ENCODE results near the gene CASKIN1. TPM values are rescaled to one million over a fixed set of nuclear protein-coding genes. Genes with fewer than 3 reads are reported as not detected.
A peak's percentile ranks its signal among the peaks of the same experiment; 100 is the strongest.
"Not testable (repeated sequence)": the region's sequence is repeated elsewhere in the genome, so short reads cannot be mapped to it uniquely, and the experiment has no call there.

The CASKIN1 gene
- total RNA-seq, 1 experiment from 2014 or later: 2.6 TPM

DNA sequence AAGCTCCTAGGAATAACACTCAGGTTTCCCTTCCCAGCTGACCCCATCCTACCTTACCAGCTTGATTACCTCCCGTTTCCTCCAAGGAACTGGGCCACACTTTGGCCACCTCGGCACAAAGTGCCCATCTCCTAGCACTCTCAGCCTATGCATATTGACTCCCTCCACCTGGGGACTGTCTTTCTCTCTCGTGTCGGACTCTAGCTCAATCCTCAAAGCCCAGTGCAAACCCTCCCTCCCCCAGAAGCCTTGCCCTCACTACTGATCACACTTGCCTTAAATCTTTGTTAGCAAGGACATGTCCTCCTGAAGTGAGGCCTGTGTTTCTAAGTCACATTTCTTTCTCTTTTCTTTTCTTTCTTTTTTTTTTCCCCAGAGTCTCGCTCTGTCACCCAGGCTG is 50.6 kb downstream of the CASKIN1 start:
- H3K4me3 Mint-ChIP-seq (ENCODE audit: low read depth, unreplicated experiment): no peak overlapping the region
- H3K36me3 Mint-ChIP-seq (ENCODE audit: insufficient read depth, unreplicated experiment): peaks cover 38% of the 10 kb centered on the region
- TF ChIP-seq, protein P1, sequence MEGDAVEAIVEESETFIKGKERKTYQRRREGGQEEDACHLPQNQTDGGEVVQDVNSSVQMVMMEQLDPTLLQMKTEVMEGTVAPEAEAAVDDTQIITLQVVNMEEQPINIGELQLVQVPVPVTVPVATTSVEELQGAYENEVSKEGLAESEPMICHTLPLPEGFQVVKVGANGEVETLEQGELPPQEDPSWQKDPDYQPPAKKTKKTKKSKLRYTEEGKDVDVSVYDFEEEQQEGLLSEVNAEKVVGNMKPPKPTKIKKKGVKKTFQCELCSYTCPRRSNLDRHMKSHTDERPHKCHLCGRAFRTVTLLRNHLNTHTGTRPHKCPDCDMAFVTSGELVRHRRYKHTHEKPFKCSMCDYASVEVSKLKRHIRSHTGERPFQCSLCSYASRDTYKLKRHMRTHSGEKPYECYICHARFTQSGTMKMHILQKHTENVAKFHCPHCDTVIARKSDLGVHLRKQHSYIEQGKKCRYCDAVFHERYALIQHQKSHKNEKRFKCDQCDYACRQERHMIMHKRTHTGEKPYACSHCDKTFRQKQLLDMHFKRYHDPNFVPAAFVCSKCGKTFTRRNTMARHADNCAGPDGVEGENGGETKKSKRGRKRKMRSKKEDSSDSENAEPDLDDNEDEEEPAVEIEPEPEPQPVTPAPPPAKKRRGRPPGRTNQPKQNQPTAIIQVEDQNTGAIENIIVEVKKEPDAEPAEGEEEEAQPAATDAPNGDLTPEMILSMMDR (IDR thresholded peaks at IDR 0.05; ENCODE audit: unreplicated experiment): no peak
- no peaks in the 10 kb centered on the region for H3K9me3 Mint-ChIP-seq (ENCODE audit: low read depth, unreplicated experiment)
- CTCF ChIA-PET: interaction anchor here (0.5 to 1.4 kb wide), 2 partner anchors 9 to 269 kb away, joined by 3 read pairs; no protein-coding TSS in a partner anchor
- H3K27ac Mint-ChIP-seq (ENCODE audit: unreplicated experiment): no peak overlapping the region
- no peaks in the 10 kb centered on the region for H3K27me3 Mint-ChIP-seq (ENCODE audit: unreplicated experiment)
- intact Hi-C loops (cut with micrococcal nuclease; ENCODE audit: unreplicated experiment): no loop called here
- no TSS peak for BruUV-seq (replicated peaks)
- DNase-seq: no peak
- peaks cover 2% of the 10 kb centered on the region for H3K4me1 Mint-ChIP-seq (ENCODE audit: low read depth, unreplicated experiment)

DNA sequence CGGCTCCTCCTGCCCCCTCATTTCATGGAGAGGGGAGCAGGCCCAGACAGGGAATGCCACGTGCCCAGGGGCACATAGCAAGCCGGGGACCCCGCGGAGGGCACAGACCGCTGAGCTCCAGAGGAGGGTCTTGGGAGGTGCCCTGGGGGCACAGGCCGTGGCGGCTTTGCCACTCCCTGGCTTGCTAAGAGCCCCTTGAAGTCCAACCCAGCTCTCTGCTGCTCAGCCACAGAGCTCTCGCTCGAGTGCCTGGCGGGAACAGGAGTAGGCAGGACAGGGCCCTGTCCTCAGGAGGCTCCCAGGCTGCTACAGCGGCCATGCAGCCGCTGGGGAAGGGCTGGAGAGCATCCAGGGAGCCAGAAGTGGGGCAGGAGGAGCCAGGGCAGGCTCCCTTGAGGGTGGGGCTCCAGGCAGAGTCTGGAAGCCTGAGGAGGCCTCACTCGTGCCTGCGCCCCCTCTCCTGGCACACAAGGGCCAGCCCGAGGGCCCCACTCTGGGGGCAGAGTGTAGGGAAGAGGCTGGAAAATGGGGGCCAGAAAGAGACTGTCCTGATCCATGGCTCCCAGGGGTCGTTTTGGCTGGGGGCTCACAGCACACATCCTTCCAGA is 52.4 kb downstream of the CASKIN1 start:
- Mint-ChIP-seq H3K36me3 (ENCODE audit: insufficient read depth, unreplicated experiment) (peaks cover 20% of the 10 kb centered on the region), H3K27ac (ENCODE audit: unreplicated experiment) (no peak overlapping the region), H3K4me3 (ENCODE audit: low read depth, unreplicated experiment) (no peak overlapping the region), H3K4me1 (ENCODE audit: low read depth, unreplicated experiment) (no peaks in the 10 kb centered on the region), H3K27me3 (ENCODE audit: unreplicated experiment) (no peaks in the 10 kb centered on the region), H3K9me3 (ENCODE audit: low read depth, unreplicated experiment) (no peaks in the 10 kb centered on the region)
- CTCF ChIA-PET: interaction anchor here (0.6 to 1.2 kb wide), 2 partner anchors 140 to 345 kb away, joined by 4 to 8 read pairs; no protein-coding TSS in a partner anchor
- intact Hi-C loops (cut with micrococcal nuclease; ENCODE audit: unreplicated experiment): no loop called here
- TF ChIP-seq, protein P1 (IDR thresholded peaks at IDR 0.05; ENCODE audit: unreplicated experiment): no peak
- no TSS peak for BruUV-seq (replicated peaks)
- no peak for DNase-seq

DNA sequence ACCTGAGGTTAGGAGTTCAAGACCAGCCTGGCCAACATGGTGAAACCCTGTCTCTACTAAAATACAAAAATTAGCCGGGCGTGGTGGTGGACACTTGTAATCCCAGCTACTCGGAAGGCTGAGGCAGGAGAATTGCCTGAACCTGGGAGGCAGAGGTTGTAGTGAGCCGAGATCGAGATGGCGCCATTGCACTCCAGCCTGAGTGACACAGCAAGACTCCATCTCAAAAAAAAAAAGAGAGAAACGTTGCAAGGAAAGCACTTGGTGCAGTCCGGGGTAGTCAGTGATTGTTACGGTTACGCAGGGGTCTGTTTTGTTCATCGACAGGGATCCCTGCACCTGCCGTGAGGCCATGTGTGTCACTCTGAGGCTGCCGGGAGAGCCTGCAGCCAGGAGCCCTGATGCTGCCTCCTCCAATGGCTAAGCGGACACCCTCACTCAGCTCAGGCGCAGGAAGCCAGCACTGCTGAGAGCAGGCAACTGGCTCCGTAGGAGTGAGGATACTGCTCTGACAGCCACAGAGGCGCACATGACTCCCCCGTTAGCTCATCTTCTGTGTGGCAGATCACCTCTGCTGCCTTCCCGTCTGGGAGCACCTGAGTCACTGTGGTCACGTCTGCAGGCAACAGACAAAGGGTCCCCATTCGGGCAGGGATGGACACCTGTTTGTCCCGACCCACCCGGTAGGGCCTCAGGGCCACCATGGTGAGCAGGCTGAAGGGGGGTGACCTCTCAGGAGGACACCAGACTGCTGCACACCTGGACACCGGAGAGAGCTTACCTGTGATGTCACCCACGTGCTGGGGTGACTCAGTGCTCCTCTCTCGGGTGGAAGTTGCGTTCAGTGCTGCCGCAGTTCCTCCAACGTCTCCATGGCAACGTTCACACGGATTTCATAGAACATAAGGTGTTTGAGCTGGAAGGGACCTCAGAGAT is 53.2 kb downstream of the CASKIN1 start:
- TF ChIP-seq, protein P1 (IDR thresholded peaks at IDR 0.05; ENCODE audit: unreplicated experiment): no peak
- CTCF ChIA-PET: interaction anchor here (0.6 to 1.2 kb wide), 2 partner anchors 139 to 346 kb away, joined by 4 to 8 read pairs; no protein-coding TSS in a partner anchor
- no peaks in the 10 kb centered on the region for H3K4me1 Mint-ChIP-seq (ENCODE audit: low read depth, unreplicated experiment)
- H3K4me3 Mint-ChIP-seq (ENCODE audit: low read depth, unreplicated experiment): no peak overlapping the region
- DNase-seq: no peak
- no peak overlapping the region for H3K27ac Mint-ChIP-seq (ENCODE audit: unreplicated experiment)
- H3K36me3 Mint-ChIP-seq (ENCODE audit: insufficient read depth, unreplicated experiment): peaks cover 17% of the 10 kb centered on the region
- BruUV-seq (replicated peaks): no TSS peak
- H3K27me3 Mint-ChIP-seq (ENCODE audit: unreplicated experiment): no peaks in the 10 kb centered on the region
- H3K9me3 Mint-ChIP-seq (ENCODE audit: low read depth, unreplicated experiment): no peaks in the 10 kb centered on the region
- intact Hi-C loops (cut with micrococcal nuclease; ENCODE audit: unreplicated experiment): no loop called here

DNA sequence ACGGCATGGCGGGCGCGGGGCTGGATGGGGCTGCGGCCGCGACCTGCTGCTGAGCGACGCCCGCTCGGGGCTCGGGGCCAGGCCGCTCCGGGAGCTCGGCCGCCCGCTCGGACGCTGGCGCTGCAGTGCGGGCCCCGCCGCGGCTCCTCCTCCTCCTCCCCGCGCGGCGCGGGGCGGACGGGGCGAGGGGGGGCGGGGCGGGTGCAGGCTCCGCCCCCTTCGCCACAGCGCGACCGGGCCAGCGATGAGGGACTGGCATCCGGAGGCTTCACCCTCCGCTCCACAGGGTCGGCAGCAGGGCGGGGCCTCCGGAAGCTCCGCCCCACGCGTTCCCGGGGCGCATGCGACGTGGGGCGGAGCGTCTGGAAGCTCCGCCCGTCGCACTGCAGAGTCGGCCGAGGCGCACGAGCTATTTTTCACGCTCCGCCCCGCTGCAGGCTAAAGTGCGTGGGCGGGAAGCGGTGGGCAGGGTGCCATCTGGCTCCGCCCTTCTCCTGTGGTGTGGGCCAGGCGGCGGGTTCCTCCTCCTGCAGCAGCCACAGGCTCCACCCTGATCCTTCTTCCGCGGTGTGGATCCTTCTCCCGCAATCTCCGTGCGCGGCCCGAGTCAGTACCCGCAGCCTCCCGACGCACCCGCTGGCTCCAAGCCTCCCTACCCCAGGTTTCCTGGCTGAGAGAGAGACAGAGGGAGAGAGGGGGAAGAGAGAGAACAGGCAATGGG is 60.5 kb downstream of the CASKIN1 start, which contains the start of gene PKD1:
TSS of gene PKD1 (minus strand) at position 129 of the 721 bp plus-strand sequence. CDS start 209 bp downstream, outside the sequence.
- peak; percentile 100 for DNase-seq
- H3K9me3 Mint-ChIP-seq (ENCODE audit: low read depth, unreplicated experiment); H3K4me1 Mint-ChIP-seq (ENCODE audit: low read depth, unreplicated experiment); intact Hi-C loops (cut with micrococcal nuclease; ENCODE audit: unreplicated experiment); BruUV-seq (replicated peaks); H3K27me3 Mint-ChIP-seq (ENCODE audit: unreplicated experiment): not testable (repeated sequence)
- Mint-ChIP-seq H3K4me3 (ENCODE audit: low read depth, unreplicated experiment) (peak within 1 kb of the TSS; percentile 95), H3K27ac (ENCODE audit: unreplicated experiment) (peak within 1 kb of the TSS; percentile 87), H3K36me3 (ENCODE audit: insufficient read depth, unreplicated experiment) (peaks cover 15% of the 10 kb centered on the region)
- CTCF ChIA-PET: interaction anchor here (0.5 to 0.8 kb wide), 4 partner anchors 116 to 796 kb away, joined by 3 to 11 read pairs (median 4); partner anchors contain the start of gene NPW

DNA sequence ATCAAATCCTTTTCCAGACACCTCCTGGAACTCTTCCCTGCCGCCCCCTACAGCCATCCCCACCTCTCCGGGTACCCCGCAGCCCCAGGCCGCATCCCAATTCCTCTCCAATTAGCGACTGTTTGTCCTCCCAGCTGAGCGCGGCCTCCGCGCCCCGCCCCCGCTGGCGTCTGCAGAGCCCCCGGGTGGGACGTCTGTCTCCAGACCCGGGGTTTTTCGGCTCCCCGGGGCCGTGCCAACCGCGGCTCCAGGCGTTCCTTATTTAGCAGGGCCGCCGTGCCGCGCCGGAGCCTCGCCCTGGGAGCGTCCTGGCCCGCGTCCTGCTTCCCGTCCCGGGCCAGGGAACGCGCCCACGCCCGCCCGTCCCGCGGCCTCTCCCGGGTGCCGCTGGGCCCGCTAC is 61.3 kb downstream of the CASKIN1 start:
- H3K27ac Mint-ChIP-seq (ENCODE audit: unreplicated experiment); DNase-seq; intact Hi-C loops (cut with micrococcal nuclease; ENCODE audit: unreplicated experiment); H3K27me3 Mint-ChIP-seq (ENCODE audit: unreplicated experiment); H3K9me3 Mint-ChIP-seq (ENCODE audit: low read depth, unreplicated experiment); BruUV-seq (replicated peaks); CTCF ChIA-PET; H3K4me1 Mint-ChIP-seq (ENCODE audit: low read depth, unreplicated experiment): not testable (repeated sequence)
- Mint-ChIP-seq H3K36me3 (ENCODE audit: insufficient read depth, unreplicated experiment) (peaks cover 15% of the 10 kb centered on the region), H3K4me3 (ENCODE audit: low read depth, unreplicated experiment) (peak overlapping the region; percentile 88)

DNA sequence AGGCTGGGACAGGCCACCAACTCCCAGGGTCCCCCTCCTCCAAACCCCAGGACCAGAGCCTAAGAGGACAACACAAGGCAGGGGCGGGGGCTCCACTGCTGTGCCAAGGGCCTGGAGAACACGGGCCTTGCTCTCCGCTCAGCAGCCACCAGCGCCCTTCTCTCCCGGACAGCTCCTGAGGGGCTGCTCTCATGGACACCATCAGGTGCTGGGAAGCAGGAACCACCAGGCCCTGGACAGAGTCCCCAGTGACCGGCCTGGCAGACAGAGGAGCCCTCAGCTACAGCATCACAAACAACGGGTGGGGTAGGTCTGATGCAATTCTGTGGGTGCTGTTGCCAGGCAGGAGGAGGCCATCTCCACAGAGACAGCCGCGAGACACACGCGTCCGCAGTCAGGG is 62.6 kb downstream of the CASKIN1 start:
- H3K9me3 Mint-ChIP-seq (ENCODE audit: low read depth, unreplicated experiment); H3K4me1 Mint-ChIP-seq (ENCODE audit: low read depth, unreplicated experiment); H3K4me3 Mint-ChIP-seq (ENCODE audit: low read depth, unreplicated experiment); CTCF ChIA-PET; intact Hi-C loops (cut with micrococcal nuclease; ENCODE audit: unreplicated experiment); H3K27me3 Mint-ChIP-seq (ENCODE audit: unreplicated experiment); H3K27ac Mint-ChIP-seq (ENCODE audit: unreplicated experiment); DNase-seq: not testable (repeated sequence)
- BruUV-seq (replicated peaks): TSS peak; percentile 11
- peaks cover 15% of the 10 kb centered on the region for H3K36me3 Mint-ChIP-seq (ENCODE audit: insufficient read depth, unreplicated experiment)
